M059J (cell line): ENCODE measurements around the gene POLR2A. TPM values are rescaled to one million over a fixed set of nuclear protein-coding genes. Genes with fewer than 3 reads are reported as not detected.
A peak's percentile ranks its signal among the peaks of the same experiment; 100 is the strongest.

Experiments used
- DNase-seq: peaks from one replicate; pipeline ENCODE4 v3.0.0-alpha.2; 2012; ENCODE audit warnings: low read depth
- total RNA-seq: library from RNA; depleted of rRNA; stranded (reverse); fragments of >200 nt; shearing (Covaris generic); gene quantifications from 2 replicates; pipeline ENCODE4 v1.2.3, GENCODE V29; 2014; rRNA removed

POLR2A gene
- 15.2 and 26.1 TPM in 2 replicates for total RNA-seq

- DNase-seq: peak; percentile 96
Measured at GRCh38 chr17:7484067-7484918, at the start of gene POLR2A. Gene POLR2A (plus strand): TSS chr17:7484366.

- peak; percentile 55 for DNase-seq
Measured at GRCh38 chr17:7435676-7436555, 48.2 kb upstream of the POLR2A start.

- DNase-seq: peak; percentile 77
Measured at GRCh38 chr17:7436556-7437368, 47.4 kb upstream of the POLR2A start.

GRCh38 chr17:7437369-7437863, 46.8 kb upstream of the POLR2A start:
- no peak for DNase-seq

- no peak for DNase-seq
Measured at GRCh38 chr17:7437950-7438614, 46.1 kb upstream of the POLR2A start.

- DNase-seq: no peak
Measured at GRCh38 chr17:7438656-7439460, 45.3 kb upstream of the POLR2A start.

- DNase-seq: no peak
Measured at GRCh38 chr17:7439462-7440112, 44.6 kb upstream of the POLR2A start, which contains the start of gene FGF11. Gene FGF11 (plus strand): TSS chr17:7439512. CDS start chr17:7439621, 109 bp downstream.

GRCh38 chr17:7440113-7440833, 43.9 kb upstream of the POLR2A start:
- peak; percentile 62 for DNase-seq

- peak; percentile 53 for DNase-seq
Measured at GRCh38 chr17:7440834-7441195, 43.4 kb upstream of the POLR2A start.

- DNase-seq: no peak
Measured at GRCh38 chr17:7441266-7441665, 42.9 kb upstream of the POLR2A start.

GRCh38 chr17:7442142-7442541, 42.0 kb upstream of the POLR2A start:
- no peak for DNase-seq

- peak; percentile 56 for DNase-seq
Measured at GRCh38 chr17:7443499-7444485, 40.4 kb upstream of the POLR2A start.

GRCh38 chr17:7444682-7445618, 39.2 kb upstream of the POLR2A start, which contains the start of gene CHRNB1:
Gene CHRNB1 (plus strand): TSS chr17:7445061. CDS start chr17:7445128, 67 bp downstream.
- DNase-seq: peak; percentile 61

GRCh38 chr17:7445619-7445968, 38.6 kb upstream of the POLR2A start:
- DNase-seq: no peak

GRCh38 chr17:7448461-7448860, 35.7 kb upstream of the POLR2A start:
- DNase-seq: no peak

- no peak for DNase-seq
Measured at GRCh38 chr17:7459961-7460545, 24.1 kb upstream of the POLR2A start.
